NCI-H82 (cell line): ENCODE measurements around the gene IQSEC1.

ENCODE experiments used
- DNase-seq: peaks from one replicate; lab custom pipeline; 2025; lab: John Stamatoyannopoulos, UW

IQSEC1 gene

DNA sequence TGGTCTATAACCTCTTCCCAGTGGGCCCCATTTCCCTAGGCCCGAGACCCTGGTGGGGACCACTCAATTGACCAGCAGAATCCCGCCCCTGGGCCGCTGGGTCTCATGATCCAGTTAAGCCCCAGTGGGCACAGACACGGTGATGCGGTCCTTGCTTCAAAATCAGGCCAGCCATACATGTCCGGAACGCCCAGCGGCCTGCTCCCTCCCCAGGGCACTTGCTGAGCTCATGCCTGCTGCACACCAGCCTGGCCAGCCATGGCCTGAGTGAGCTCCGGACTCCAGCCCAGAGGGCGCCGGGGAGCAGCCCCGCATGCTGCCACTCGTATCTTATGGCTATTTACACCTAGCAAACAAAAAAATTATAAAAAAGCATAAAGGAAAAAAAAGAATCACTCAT is 34.4 kb upstream of the IQSEC1 start:
- no peak for DNase-seq

DNA sequence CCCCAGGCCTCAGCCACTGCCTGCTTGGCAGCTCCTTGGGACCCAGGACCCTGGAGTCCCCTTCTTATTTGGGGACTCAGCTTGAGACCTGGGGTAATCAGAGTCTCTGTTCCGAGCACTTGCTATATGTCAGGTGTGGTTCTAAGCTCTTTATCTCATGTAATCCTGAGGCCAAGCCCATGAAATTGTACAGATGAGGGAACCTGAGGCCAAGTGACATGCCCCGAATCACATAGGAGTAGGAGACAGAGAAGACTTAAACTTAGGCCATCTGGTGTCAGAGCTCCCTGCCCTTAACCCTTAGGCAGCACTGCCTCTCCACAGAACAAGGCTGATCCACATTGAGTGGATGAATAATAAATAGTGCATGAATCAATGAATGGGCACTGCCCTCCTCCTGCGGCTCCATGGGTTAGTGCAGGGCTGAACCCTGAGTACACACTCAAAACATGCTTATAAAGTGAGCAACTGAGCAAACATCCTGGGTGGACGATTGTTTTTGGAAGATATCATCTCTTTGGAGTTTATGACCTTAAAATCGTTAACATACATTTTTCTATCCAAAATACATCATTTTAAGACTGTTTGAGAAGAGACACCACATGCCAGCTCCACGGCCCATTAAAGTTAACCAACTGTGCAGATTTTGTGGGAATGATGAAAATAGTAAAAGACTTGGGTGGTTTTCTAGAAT is 33.2 kb upstream of the IQSEC1 start:
- DNase-seq = peak; percentile 91

DNA sequence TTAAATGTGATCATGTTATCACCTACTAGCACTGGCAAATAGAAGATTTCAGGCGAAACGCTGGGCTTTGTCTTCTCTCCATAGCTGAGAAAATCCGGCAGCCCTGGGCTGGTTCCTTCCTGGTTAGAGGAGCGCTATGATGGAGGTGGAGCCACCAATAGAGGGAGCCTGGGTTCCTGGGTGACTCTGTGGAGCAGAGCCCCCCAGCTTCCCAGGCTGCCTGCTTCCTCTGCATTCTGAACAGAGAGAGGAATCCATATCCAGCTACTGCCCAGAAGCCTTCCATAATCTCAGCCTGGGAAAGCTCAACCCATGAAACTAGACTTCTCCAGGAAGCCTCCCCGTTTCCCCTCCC is 32.6 kb upstream of the IQSEC1 start:
- peak; percentile 70 for DNase-seq

DNA sequence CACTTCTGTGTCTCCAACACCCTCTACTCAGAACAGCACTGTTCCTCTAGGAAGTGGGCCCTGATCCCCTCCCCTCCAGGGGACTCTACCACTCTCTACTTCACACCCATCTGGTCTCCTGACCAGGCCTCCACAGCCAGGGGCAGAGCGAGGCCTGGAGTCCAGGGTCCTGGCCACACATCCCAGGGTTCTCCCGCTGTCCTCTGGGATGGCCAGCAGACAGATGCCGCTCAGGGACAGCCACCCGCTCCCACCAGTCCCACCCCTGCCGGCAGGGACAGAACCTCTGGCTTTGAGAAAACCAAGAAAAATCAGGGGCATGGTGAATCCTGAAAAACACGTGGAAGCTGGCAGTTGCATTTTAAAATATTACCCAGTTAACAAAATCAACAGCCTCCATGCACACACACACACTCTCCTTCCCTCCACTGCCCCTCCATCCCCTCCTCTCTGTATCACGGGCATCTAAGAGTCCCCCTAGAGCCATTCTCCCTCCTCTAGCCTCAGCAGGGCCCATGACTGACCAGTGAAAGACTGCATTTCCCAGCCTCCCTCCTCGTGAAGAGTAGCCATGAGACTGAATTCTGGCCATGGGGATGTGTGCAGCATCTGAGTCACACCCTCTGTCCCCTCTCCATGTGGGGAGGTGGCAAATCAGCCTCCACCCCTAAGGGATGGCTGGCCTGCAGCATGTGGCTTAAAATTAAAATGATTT is 32.1 kb upstream of the IQSEC1 start:
- DNase-seq = no peak

DNA sequence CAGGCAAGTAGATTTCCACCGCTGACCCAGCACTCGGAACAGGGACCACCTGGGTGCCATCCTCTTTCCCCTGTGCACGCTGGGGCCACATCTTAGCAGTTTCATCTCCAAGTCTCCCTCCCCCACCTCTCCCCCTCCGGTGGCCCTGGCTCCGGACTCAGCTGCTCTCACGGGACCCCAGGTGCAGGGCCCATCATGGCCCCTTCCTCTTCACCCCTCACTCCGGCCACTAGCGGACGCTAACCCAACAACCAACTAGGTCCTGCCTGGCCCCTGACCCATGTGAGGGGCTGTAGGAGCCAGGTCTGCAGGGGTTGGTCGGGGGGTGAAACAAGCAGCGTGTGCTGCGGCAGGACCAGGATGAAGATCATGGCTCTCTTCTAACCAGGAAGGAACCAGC is 31.3 kb upstream of the IQSEC1 start:
- no peak for DNase-seq

DNA sequence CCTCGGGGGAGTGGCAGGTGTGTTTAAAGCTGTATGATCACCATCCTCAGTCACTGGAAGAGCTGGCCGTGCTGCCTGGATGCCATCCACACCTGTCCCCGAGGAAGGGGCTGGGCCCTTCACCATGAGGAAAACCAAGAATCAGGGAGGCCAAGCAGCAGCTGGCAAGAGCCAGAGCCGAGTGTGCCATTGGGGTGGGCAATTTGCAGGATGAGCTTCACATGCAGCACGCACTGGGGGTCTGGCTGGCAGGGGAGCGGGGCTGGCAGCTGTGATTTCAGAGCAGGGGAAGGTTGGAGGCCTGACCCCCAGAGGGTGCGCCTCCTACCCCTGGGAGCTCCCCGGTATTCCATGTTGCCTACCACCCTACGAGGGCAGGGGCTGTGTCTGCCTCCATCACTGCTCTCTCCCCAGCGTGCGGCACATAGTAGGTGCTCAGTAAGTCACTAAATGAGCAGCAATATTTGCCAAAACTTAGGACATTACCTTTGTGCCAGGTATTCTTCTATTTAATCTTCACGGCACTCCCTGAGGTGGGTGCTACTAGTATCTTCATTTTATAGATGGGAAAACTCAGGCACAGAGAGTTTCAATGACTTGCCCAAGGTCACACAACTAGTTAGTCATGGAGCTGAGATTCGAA is 30.3 kb upstream of the IQSEC1 start:
- no peak for DNase-seq

DNA sequence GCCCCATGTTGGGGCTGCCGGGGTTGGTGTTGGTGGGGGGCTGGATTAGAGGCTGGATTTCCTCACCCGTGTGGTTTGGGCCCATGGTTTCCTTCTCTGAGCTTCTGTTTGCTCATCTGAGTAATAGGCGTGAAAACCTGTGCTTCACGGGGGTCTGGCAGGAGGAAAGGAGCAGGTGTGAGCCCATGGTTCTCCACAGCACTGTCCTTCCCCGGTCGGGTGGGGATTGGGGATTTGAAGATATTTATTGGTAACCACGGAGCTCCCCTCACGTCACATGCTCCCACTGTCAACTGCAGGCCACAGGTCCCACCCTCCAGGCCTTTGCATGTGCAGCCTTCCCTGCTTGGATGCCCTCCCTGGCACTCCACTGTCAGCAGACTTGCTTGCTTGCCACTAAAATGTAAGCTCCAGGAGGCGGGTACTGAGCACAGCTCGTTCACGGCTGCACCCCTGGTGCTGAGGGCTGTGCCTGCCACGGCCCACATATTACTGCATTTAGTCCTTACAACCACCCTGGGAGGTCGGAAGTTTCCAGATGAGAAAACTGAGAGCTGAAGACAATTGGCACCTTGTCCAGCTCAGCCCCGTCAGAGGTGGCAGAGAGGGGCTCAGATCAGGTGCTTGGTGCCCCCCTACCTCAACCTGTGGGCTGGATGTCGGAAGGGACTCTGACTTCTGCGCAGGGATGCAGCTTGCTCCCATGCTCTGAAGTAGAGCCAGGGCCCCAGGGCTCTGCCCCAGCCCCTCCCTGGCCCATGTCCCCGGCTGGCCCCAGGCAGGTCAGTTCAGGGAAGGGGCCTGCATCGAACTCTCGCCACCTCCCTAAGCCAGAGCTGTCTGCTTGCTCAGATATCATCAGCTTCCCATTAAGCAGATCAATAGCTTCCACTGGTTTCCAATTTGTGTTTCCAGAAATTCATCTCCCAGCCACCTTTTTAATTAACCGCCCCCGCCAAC is 29.4 kb upstream of the IQSEC1 start:
- no peak for DNase-seq

DNA sequence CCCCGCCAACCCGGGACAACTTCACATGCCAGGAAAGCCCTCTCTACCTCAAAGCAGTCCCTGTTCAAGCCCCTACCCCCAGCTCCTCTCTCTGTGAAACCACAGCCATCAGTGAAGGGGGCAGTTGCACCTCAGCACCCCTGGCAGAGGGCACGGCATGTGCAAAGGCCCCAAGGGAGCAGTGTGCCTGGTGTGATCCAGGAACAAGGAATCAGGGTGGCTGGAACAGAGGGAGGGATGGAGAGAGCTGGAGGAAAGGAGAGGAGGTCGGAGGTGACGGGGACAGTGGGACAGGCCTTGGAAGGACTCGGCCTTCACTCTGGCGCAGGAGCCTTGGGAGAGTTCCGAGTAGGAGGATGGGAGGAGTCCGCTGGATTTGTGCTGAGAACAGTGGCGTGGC is 26.5 kb upstream of the IQSEC1 start:
- no peak for DNase-seq

DNA sequence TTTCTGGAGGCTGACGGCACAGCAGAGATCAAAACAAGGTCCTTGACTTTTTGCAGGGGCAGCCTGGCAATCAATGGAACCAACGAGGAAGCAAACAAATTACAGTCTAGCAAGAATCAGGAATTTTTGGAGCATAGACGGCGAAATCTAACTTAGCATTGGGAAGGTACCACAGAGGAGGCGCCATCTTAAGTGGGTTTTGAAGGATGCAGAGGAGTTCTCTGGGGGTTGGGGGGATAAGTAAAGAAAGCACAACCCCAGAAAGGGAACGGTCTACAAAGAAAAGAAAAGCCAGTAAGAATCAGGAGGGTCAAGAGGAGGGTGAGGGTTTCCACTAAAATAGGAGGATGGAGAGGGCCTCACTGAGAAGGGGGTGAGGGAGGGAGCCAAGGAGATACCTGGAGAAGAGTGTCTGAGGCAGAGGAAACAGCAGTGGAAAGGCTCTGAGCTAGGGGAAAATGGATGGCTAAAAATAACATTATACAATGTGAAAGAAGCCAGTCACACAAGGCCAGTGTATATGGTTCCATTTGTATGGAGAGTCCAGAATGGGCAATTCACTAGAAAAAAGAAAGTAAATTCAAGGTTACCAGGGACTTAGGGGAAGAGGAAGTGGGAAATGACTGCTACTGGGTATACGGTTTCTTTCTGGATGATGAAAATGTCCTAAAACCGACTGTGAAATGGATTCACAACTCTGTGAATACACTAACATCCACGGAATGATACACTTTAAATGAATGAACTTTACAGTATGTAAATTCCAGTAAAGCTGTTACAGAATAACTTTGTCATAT is 25.2 kb upstream of the IQSEC1 start:
- DNase-seq = no peak

DNA sequence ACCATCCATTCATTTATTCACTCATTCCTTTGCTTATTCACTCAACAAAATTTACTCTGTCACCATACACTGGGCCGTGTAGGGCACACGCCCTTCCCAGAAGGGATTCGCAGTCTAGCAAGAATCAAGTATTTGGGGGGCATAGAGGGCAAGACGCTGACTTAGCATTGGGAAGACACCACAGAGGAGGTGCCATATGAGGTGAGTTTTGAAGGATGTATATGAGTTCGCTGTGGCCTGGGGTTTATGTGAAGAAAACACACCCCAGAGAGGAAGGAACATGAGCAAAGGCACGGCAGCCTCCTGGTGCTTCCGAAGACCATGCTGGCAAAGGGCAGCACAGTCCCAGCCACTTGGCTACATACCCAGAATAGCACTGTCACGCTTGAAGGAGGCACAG is 23.1 kb upstream of the IQSEC1 start:
- no peak for DNase-seq

DNA sequence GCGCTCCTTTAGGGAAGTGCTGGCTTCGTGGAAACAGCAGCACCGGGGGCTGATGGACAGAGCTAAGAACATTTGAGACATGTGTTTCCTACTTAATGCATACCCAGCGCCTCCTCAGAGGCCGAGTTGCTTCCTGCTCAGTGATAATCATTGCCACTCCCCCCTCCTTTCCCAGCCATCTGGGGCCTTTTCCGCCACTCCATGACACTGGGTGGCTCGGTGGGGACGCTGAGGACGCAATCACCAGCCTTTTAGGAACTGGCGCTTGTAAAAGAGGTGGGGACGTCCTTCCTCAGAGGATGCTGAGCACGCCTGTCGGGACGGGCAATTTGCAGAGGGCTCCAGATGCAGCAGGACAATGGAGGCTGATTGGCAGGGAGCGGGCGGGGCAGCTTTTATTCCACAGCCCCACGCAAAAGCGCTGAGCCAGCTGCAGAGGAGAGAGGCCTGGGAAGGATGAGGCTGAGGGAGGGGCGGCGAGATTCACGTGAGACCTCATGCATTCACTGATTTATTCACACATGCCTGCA is 22.2 kb upstream of the IQSEC1 start:
- peak; percentile 90 for DNase-seq

DNA sequence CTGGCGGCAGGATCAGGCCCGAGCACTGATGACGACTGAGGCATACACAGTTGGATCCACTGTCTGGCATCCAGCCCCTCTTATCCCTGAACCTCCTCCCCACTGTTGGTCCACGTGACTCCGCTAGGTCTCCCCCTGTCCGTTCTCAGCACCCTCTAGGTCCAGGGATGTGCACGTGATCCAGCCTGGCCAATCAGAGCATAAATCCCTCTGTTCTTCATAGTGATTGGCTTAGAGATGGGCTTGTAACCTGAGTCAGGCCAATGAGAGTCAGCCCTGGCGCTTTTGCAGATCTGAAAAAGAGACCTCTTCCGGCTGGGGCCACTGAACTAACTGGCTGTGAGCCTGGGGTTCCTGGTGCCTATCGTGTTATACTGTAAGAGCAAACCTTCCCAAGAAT is 20.5 kb upstream of the IQSEC1 start:
- no peak for DNase-seq

DNA sequence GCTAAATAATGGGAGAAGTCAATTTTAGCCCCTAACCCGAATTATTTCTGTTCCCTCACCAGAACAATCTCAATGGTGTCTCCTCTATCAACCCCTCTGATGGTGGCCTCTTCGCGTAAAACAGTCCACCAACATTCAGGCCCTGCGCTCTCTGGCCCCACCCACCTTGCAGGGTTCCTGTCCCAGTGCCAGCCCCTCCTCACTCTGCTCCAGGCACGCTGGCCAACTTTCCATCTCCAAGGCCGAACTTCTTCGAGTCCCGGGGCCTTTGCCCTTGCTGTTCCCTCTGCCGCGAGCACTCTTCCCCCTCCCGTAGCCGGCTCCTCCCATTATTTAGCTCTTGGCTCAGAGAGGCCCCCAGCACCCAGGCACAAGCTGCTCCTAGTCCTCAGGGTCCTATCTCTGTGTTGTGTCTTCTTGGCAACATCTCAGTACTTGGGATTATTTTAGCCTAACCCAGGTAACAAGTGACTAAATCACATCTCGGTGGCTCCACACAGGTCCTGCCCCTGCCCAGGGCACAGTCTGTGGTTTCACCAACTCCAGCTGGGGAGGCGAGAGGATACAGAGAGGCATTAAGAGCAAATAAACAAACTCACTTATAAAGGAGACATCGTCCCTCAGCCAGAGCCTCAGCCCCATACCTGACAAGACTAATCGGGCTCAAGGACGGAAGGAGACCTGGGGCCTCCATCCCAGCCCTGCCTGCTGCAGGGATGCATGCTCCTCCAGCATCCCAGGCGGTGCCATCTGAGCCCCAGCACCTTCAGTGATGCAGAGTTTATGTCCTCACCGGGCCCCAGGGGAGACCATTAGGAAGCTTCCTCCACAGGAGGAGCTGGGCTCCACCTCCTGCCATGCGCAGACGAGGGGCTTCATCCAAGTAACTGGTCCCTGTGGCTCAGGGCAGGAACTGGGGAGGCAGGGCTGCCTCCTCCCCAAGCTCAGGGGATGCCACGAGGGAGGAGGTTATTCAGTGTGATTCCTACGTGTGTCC is 19.7 kb upstream of the IQSEC1 start:
- DNase-seq = peak; percentile 22

DNA sequence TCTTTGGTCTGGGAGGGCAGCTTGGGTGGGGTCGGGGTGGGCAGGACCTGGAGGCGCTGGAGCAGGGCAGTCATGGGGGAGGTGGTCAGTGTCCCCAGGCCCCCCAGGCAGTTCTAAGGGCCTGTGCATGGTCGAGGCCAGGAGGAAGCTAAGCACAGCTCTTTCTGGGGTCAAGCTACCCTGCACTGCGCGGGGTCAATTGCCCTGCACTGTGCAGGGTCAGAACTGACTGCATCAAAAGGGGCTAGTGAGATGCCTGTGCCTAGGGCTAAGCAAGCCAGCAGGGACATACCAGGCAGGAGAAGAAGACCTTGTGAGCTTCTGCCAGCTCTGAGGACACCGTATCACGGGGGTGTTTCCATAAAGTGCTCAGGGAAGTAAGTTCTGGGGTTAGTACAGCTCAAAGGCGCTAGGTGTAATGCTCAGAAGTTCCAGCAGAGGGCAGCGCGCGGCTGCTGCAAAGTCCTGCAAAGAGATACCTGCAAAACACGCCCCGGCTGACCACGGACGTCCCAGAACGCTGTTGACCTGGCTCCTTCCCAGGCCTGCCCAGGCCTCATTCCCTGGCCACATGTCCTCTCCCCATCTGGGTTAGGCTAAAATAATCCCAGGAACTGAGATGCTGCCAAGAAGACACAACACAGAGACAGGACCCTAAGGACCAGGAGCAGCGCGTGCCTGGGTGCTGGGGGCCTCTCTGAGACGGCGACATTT is 18.8 kb upstream of the IQSEC1 start:
- DNase-seq = peak; percentile 75

DNA sequence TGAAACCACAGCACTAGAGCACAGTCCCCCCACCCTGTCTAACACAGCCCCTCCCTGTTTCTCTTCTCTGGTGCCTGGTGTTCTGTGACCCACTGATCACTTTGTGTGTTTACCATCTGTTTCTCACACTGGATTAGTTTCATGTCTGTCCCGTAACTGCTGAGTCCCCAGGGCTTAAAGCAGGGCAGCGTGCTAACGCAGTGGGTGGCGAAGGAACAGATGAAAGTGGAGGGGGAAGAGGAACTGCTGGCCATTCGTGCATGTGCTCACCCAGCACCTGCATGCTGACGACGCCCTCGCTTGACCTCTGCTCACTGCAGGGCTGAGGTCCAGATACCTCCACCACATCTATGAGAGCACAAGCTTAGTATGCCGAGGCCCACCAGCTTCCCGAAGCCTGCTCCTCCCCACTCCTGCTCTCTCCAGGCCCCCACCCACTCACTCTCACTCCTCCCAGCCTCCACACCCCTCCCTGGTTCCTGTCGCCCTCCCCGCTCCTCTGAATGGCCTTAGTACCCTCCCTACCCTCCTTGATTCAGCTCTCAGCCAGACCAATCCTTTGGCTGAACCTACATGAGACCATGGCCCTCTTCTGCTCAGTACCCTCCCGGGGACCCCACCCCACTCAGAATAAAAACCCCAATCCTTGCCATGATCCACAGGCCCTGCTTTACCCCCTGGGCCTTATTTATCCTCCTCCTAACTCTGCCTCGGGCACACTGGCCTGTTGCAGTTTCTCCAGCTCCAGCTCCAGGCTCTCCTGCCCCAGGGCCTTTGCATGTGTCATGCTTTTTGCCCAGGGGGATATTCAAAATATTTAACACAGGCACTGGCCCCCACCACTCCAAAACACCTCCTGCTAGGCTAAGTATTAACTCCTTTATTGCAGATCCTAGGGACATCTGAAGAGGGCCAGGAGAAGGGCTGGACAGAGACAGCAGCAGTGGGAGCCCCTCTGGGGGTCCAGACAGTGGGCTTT is 15.1 kb upstream of the IQSEC1 start:
- peak; percentile 91 for DNase-seq

DNA sequence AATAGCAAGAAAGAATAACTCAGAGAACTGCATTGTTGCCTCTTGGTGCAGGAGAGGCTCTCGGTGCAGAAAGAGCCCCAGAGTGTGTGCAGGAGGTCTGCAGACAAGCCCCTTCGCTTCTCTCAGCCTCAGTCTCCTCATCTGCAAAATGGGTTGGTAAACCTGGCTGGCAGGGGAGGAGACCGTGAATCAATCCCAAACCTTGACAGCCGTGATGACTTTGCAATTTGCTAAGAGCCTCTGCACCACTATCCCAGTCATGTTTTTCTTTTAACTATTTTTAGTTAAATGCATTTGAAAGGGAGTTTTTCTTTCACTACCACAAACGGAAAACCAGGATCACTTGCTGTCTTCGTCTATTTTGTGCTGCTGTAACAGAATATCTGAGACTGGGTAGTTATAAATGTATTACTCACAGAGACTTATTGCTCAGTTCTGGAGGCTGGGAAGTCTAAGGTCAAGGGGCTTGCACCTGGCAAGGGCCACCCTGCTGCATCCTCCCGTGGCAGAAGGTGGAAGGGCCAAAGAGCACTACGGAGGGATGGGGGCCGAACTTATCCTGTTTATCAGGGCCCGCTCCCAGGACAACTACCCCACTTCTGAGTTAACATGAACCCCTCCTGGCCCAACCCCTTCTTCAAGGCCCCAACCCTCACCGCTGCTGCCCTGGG is 14.2 kb upstream of the IQSEC1 start:
- DNase-seq = no peak

DNA sequence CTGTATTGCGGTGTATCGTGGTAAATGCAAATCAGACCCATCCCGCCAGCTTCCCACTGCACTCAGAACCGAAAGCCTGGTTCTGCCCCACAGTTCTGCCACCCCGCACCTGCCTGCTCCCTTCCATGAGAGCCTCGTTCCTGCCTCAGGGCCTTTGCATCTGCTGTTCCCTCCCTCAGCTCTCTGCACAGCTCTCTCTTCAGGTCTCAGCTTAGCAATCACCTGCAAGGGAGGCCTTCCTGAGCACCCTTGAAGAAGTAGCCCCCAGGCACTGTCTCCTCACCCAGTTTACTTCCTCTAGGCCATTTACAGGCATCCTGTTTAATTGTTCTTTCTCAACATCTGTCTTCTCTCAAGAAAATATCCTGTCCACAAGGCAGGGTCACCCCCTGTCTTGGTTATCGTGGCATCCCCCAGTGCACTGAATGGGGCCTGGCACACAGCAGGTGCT is 13.3 kb upstream of the IQSEC1 start:
- DNase-seq = no peak

DNA sequence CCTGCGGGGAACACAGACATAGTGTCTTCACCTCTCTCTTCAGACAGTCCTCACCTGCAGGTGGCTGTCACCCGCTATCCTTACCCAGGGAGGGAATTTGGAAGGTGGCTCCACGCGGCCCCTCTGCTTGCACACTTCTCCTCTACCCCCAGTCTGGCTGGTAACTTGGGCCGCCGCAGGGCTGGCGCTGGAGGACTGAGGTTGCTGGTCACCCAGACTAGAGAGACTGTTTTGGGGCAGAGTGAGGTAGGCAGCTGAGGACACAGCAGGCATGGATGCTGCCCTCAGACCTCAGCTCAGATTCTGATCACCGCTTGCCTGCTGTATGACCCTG is 12.6 kb upstream of the IQSEC1 start:
- no peak for DNase-seq
